SH-SY5Y (cell line): Measurements from ENCODE around the gene PTBP1.

Experiments used
- GATA2 ChIP-seq: IDR thresholded peaks from 2 replicates; pipeline ENCODE4 v1.6.1; 2011; ENCODE audit warnings: mild to moderate bottlenecking, low read depth, low read length
- GATA3 ChIP-seq: IDR thresholded peaks from 2 replicates; pipeline ENCODE4 v1.6.1; 2011; ENCODE audit warnings: low read depth, mild to moderate bottlenecking, low read length, moderate library complexity

The PTBP1 gene

GRCh38 chr19:765179-765738 is 32.0 kb upstream of the PTBP1 start:
- TF ChIP-seq GATA2 (no peak), GATA3 (no peak)

GRCh38 chr19:768424-768823 is 28.8 kb upstream of the PTBP1 start:
- no peak for TF ChIP-seq GATA2
- no peak for TF ChIP-seq GATA3

- TF ChIP-seq GATA3, result no peak
Observed at GRCh38 chr19:769616-770015, 27.6 kb upstream of the PTBP1 start.

- TF ChIP-seq GATA2 (no peak), GATA3 (no peak)
Observed at GRCh38 chr19:771332-771785, 25.9 kb upstream of the PTBP1 start.

- no peak for TF ChIP-seq GATA2
- no peak for TF ChIP-seq GATA3
Observed at GRCh38 chr19:772063-772462, 25.2 kb upstream of the PTBP1 start.

GRCh38 chr19:772730-773436 is 24.4 kb upstream of the PTBP1 start:
- TF ChIP-seq GATA2, result no peak
- TF ChIP-seq GATA3, result no peak

GRCh38 chr19:776549-776948 is 20.7 kb upstream of the PTBP1 start:
- TF ChIP-seq GATA2 (no peak), GATA3 (no peak)

GRCh38 chr19:778910-779653 is 18.2 kb upstream of the PTBP1 start:
- TF ChIP-seq GATA2, result no peak
- no peak for TF ChIP-seq GATA3

- TF ChIP-seq GATA3 (no peak), GATA2 (no peak)
Observed at GRCh38 chr19:780935-781334, 16.3 kb upstream of the PTBP1 start.

- TF ChIP-seq GATA3, result no peak
- no peak for TF ChIP-seq GATA2
Observed at GRCh38 chr19:781800-782184, 15.5 kb upstream of the PTBP1 start.

GRCh38 chr19:782185-782877 is 14.9 kb upstream of the PTBP1 start:
- TF ChIP-seq GATA2 (no peak), GATA3 (no peak)

GRCh38 chr19:782878-783668 is 14.2 kb upstream of the PTBP1 start:
- TF ChIP-seq GATA3 (no peak), GATA2 (no peak)

GRCh38 chr19:784541-784940 is 12.7 kb upstream of the PTBP1 start:
- no peak for TF ChIP-seq GATA3
- no peak for TF ChIP-seq GATA2

- no peak for TF ChIP-seq GATA3
- TF ChIP-seq GATA2, result no peak
Observed at GRCh38 chr19:787536-787935, 9.7 kb upstream of the PTBP1 start.
